Hippocampal formation (tissue), 2 donors: ENCODE data around the gene OBSL1.

Source experiments
- DNase-seq, 2 donors: peaks; one replicate each; lab custom pipeline; 2025; lab: John Stamatoyannopoulos, UW

The OBSL1 gene

DNA sequence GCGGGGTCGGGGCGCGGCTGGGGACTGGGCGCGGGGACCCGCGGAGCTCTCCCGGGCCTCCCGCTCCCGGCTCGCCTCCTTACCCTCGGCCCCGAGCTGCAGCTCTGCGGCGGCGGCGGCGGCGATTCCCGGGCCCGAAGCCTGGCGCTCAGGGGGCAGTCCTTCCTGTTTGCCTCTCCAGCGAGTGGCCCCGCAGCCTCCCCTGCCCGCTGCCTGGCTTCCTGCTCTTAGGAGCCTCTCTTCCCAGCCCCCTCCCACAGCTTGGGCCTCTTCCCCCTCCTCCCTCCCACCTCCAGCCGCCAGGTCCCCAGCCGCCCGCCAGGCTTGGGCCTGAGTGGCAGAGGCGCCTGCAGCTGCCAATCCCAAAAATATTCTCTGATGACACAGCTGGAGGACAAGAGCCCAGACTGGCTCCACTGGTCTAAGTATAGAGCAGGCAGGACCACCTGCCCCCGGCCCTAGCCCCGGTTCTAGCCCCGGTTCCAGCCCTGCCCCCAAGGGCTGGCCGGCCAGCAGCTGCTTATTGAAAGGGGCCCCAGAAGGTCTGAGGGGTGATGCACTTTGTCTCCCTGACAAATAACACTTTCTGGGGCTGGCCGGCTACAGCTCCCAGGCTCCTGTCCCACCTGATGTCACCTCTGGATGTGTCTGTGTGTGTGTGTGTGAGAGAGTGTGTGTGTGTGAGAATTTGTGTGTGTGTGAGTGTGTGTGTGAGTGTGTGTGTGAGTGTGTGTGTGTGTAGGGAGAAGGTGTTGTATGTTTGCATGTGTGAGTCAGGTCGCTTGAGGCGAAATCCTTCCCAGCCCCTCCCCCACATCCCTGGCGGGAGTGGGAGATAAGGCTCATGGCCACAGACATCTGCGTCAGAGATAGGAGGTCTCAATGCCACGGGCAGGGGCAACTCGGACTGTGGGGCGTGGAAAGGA, at the start of gene OBSL1:
TSS of gene OBSL1 (minus strand) at position 229 of the 926 bp plus-strand sequence. CDS start 307 bp downstream, outside the sequence.
- DNase-seq = peak; percentile 42 to 45

DNA sequence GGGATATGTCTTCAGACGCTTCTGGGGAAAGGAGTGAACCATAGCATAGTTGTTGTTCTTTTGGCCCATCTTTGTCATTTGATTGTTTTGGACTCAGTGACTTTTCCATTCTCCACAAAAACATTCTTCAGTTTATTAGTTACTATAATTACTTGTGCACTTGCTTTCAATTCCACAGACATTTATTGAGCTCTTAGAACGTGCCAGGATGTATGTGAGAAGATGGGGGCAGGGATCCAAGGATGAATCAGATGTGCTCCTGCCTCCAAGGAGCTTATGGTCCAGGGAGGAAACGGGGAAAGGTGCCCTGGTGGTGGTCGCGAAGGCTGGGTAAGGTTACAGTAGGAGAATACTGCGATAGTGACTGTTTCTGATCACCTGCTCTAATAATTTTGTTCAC, 49.2 kb upstream of the OBSL1 start:
- DNase-seq = no peak

DNA sequence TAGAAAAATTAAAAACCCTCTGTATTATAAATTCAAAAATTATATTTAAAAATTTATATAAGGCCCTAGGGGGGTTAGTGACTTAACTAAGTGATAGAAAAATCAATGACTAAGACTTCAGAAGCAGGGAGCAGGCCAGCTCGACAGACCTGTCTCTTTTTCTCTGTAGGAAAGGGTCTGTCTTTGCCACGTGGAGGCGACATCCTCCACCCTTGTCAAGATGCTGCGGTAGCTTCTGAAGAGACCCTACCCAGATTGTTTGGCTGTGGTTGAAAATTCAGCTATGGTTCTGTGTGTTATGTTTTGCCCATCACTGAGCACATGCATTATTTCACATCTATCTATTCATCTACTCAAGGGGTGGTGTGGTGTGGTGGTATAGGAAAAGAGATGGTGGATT, 47.9 kb upstream of the OBSL1 start:
- DNase-seq = no peak

- DNase-seq = no peak
Observed at GRCh38 chr2:219618733-219619122, 47.4 kb upstream of the OBSL1 start.

GRCh38 chr2:219616550-219616949, 45.2 kb upstream of the OBSL1 start:
- DNase-seq = no peak

GRCh38 chr2:219615894-219616293, 44.6 kb upstream of the OBSL1 start:
- no peak for DNase-seq

- DNase-seq = no peak
Observed at GRCh38 chr2:219615036-219615435, 43.7 kb upstream of the OBSL1 start.

GRCh38 chr2:219614076-219614860, 42.9 kb upstream of the OBSL1 start:
- DNase-seq = no peak

DNA sequence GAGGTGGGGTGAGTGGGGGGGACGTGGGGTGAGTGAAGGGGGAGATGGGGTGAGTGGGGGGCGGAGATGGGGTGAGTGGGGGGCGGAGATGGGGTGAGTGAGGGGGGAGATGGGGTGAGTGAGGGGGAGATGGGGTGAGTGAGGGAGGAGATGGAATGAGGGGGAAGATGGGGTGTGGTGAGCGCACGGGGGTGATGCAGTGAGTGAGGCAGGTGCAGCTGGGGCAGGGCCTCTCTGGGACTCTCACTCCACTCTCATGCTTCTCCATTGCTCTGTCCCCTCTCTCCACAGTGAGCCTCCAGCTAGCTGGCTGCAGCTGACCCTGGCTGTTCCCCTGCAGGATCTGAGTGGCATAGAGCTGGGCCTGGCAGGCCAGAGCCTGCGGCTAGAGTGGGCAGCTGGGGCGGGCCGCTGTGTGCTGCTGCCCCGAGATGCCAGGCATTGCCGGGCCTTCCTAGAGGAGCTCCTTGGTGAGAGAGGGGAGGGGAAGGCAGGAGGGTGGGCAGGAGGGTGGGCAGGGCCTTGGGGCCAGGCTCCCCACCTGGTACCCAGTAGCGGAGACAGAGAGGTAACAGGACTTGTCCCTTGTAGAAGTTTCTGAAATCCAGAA, 42.2 kb upstream of the OBSL1 start:
- DNase-seq = no peak

DNA sequence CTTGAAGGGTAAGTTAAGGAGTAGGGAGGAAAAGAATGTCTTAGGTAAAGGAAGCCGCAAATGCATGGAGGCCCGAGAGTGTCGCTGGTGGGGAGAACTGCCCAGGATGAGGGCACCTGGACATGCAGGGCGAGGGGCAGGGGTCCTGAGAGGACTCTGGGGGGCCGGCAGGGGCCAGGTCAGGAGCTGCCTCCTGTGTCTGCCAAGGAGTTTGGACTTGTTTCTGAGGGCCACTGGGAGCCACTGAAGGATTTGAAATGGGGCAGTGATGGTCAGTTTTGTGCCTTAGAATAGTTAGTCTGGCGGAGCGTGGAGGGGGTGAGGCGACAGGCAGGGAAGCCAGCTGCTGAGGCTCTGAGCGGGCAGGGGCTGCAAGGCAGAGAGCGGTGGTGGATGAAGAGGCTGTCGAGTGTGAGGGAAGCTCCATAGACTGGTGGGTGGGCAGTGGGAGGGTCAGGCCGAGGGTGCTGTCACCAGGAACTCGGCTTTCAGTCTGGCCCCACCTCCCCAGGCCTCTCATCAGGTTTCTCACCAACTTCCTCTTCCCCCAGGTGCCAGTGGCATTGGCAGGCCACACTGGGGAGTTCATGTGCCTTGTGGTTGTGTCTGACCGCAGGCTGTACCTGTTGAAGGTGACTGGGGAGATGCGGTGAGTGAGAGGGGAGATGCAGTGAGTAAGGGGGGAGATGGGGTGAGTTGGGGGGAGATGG, 41.4 kb upstream of the OBSL1 start:
- no peak for DNase-seq

DNA sequence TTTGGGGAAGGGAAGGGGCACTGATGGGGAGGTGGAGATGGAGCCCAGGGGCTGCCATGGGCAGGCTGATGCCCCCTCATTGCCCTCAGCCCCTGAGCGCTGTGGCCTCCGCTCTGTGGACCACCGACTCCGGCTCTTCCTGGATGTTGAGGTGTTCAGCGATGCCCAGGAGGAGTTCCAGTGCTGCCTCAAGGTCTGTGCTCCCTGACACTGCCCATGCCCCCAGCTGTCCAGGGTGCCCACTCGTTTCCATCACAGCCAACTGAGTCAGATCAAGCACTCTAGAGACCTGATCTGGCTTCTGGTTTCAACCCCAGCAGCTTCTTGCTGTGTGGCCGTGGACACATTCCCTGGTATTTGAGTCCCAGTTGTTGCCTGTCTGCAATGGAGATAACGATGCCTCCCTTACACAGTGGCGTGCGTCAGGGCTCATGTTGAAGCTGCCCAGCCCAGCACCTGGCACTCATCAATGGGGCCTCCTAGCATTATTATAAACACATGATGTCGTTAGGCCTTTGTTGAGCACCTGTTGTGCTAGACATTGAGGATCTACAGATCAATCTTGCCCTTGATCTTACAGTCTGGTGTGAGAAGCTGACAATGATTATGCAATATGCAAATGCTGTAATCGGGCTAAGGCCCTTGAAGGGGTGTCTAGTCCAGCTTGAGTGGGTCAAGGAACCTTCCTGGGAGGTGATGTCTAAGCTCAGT, 40.7 kb upstream of the OBSL1 start:
- DNase-seq = no peak

GRCh38 chr2:219611306-219611705, 40.0 kb upstream of the OBSL1 start:
- no peak for DNase-seq

- no peak for DNase-seq
Observed at GRCh38 chr2:219609149-219609750, 37.9 kb upstream of the OBSL1 start.

- no peak for DNase-seq
Observed at GRCh38 chr2:219608399-219608964, 37.1 kb upstream of the OBSL1 start.

DNA sequence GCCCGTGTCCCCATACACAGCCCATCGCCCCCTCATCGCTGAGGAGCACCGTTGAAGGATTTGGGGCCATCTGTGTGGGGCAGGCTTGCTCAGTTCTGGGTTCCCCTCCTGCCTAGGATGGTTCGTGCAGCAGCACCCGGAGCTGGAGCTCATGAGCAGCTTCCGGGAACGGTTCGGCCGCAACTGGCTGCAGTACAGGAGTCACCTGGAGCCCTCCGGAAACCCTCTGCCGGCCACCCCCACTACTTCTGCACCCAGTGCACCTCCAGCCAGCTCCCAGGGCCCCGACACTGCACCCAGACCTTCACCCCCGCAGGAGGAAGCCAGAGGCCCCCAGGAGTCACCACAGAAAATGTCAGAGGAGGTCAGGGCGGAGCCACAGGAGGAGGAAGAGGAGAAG, 36.6 kb upstream of the OBSL1 start:
- no peak for DNase-seq

DNA sequence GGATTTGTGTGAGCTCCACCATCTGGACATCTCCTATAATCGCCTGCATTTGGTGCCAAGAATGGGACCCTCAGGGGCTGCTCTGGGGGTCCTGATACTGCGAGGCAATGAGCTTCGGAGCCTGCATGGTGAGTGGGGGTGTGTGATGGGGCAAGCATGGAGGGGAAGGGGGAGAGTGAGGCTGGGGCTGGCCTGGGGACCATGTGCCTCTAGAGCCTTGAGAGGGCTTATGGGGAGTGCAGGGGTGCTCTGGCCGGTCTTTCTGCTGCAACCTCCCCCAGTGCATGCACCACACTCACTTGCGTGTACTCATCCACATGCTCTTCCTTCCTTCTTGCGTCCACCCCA, 34.2 kb upstream of the OBSL1 start:
- no peak for DNase-seq

DNA sequence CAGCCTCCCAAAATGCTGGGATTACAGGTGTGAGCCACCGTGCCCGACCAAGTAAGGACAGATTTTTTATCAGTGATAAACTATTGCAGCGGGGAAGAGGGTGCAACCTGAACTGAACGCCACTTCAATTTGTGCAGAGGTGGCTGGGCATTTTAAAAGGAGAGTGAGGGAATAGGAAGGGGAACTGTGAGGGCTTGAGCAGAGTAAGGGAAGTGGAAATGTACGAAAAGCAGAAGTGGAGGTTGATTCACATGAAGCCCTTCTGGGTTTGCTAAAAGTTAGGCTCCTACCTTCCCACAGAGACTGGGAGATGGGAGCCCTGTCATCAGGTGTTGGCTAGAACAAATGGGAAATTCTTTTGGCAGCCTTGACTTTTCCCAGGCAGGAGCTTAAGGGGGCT, 32.4 kb upstream of the OBSL1 start:
- no peak for DNase-seq

DNA sequence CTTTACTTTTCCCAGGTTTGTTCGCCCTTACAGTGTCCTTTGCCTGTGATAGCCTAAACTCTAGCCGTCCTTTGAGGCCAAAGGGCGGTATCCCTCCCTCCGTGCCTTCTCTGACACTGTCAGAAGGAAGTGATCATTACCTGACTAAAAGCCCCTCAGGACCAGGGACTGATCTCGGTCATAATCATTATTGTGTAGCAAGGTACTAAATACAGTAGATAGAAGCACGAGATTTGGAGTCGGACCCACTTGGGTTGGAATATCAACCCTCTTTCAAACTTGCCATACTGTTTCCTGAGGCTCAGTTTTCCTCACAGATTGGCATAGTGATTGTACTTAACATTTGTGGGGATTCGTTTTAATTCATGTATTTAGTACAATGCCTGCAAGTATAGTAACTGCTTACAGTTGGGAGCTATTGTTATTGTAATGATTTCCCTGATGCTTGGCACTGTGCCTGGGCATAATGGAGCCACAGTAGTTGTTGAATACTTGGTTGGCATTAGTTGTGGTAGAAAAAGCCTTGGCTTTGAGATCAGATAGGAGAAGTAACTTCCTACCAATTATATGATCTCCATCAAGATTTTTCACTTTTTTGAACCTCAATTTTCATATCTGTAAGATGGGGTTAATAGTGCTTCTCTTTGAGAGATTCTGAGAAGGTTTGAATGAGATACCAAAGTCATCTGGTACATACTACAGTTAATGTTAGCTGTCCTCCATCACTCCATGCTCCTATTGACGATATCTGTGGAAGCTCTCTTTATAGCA, 27.2 kb upstream of the OBSL1 start:
- DNase-seq = no peak

DNA sequence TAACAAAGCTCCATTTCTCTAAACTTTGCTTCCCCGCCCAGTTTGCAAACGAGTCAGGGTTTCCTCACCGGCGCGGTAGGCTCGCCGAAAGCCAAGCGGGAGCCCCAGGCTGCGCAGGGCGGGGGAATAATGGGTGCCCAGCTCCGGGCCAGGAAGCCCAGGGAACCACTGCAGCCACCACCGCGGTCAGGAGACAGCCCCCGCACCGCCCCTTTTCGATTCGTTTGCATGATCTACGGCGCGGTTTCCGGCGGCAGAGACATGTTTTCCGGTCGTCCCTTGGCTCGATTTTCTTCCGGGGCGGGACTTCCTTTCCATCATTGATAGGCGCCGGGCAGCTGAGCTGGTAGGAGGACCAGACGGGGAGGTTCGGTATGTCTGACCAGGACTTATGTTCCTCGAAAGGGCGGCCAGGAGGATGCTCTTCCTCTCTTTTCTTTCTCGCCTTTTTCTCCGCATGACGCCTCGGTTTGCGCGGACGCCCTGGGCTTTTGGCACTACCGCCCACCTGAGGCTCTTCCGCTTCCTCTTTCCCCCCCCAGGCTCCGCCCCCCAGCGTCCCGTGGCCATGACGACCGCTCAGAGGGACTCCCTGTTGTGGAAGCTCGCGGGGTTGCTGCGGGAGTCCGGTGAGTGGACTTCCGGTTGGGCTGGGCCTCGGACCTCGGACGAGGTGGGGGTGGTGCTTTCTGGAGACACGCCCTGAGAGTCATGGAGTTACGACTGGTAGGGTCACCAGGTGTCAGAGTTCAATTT, 26.4 kb upstream of the OBSL1 start, which contains the start of gene STK11IP:
TSS of gene STK11IP (plus strand) at position 306 of the 756 bp plus-strand sequence. CDS start at position 569, 263 bp downstream.
- DNase-seq = peak; percentile 95
